ENCODE results near the gene ZFP2.

- TF ChIP-seq MYC (IDR thresholded peaks at IDR 0.05; ENCODE audit: low read depth, low read length) (no peak), CTCF (IDR thresholded peaks at IDR 0.05; ENCODE audit: extremely low read depth in 1 of 2, insufficient read depth in 1 of 2, low read depth in 1 of 2, low read length in 2 of 2) (no peak), GATA2 (IDR thresholded peaks at IDR 0.05; ENCODE audit: insufficient read depth, insufficient read length, low read depth, low read length) (no peak), POLR2AphosphoS5 (IDR thresholded peaks at IDR 0.05; ENCODE audit: insufficient read depth, low read depth, low read length) (no peak)
These were observed 11.8 kb upstream of the ZFP2 start for GRCh38 chr5:178883815-178884430.
